Endodermal cell (in vitro differentiated cells): Measurements from ENCODE around the gene FBH1. TPM values are rescaled to one million over a fixed set of nuclear protein-coding genes. Genes with fewer than 3 reads are reported as not detected.

Experiments
- DNase-seq: peaks from one replicate; pipeline ENCODE4 v3.0.0-alpha.2; 2017
- H3K27ac ChIP-seq: 2 replicates; pipeline ENCODE4 v1.5.1; 2013; ENCODE audit warnings: mild to moderate bottlenecking, low read depth, low read length, moderate library complexity
- H3K27me3 ChIP-seq: 2 replicates; pipeline ENCODE4 v1.6.1; 2013; ENCODE audit warnings: mild to moderate bottlenecking, low read length, moderate library complexity; ENCODE audit not compliant: insufficient read depth, control insufficient read depth, poor library complexity, severe bottlenecking
- H3K36me3 ChIP-seq: 2 replicates; pipeline ENCODE4 v1.7.0; 2013; ENCODE audit warnings: mild to moderate bottlenecking, low read length, moderate library complexity; ENCODE audit not compliant: control insufficient read depth, insufficient read depth
- H3K4me1 ChIP-seq: one replicate; pipeline ENCODE4 v1.7.0; 2013; ENCODE audit warnings: low read length; ENCODE audit not compliant: control insufficient read depth, insufficient read depth
- H3K4me3 ChIP-seq: 2 replicates; pipeline ENCODE4 v1.5.1; 2013; ENCODE audit warnings: mild to moderate bottlenecking, low read length, moderate library complexity
- H3K9ac ChIP-seq: 2 replicates; pipeline ENCODE4 v1.6.1; 2013; ENCODE audit warnings: mild to moderate bottlenecking, low read length, moderate library complexity; ENCODE audit not compliant: poor library complexity, severe bottlenecking; ENCODE audit errors: extremely low read depth
- H3K9me3 ChIP-seq: 2 replicates; pipeline ENCODE4 v1.6.1; 2013; ENCODE audit warnings: mild to moderate bottlenecking, low read length, moderate library complexity; ENCODE audit not compliant: control insufficient read depth
- H3K27ac Mint-ChIP-seq: 2 replicates; pipeline ENCODE4 v1.8.0; 2020; ENCODE audit warnings: mixed read lengths
- H3K27me3 Mint-ChIP-seq: 2 replicates; pipeline ENCODE4 v1.8.0; 2021; ENCODE audit warnings: mild to moderate bottlenecking, mixed read lengths; ENCODE audit not compliant: insufficient read depth
- H3K36me3 Mint-ChIP-seq: 2 replicates; pipeline ENCODE4 v1.8.0; 2020; ENCODE audit warnings: low read depth, mixed read lengths
- H3K4me1 Mint-ChIP-seq: 2 replicates; pipeline ENCODE4 v1.8.0; 2020; ENCODE audit warnings: mixed read lengths
- H3K4me3 Mint-ChIP-seq: 2 replicates; pipeline ENCODE4 v1.8.0; 2020; ENCODE audit warnings: mild to moderate bottlenecking, moderate library complexity, mixed read lengths
- H3K9me3 Mint-ChIP-seq: 2 replicates; pipeline ENCODE4 v1.8.0; 2020; ENCODE audit warnings: mild to moderate bottlenecking, mixed read lengths
- WGBS, 2 experiments: methylation state at CpG; one replicate each; pipeline versions ENCODE4 v1.1.5 to v1.1.7; 2013; ENCODE audit warnings: missing lambda C conversion rate in 2 of 2, mixed read lengths in 1 of 2; ENCODE audit not compliant: insufficient coverage in 1 of 2, insufficient read length in 1 of 2; 5-methylcytosine and 5-hydroxymethylcytosine counted together
- total RNA-seq, 2 donors: library from RNA; stranded (reverse); fragmentation: NEBNext Ultra II Directional in 1 of 2; extraction: Animal tissue kit (Norgen Biotek cat#: 25700) in 1 of 2; gene quantifications; 2 replicates in 1 of 2; 3 replicates in 1 of 2; pipeline ENCODE4 v1.2.1, GENCODE V29; 2021
- TF ChIP-seq, protein P1 (sequence below): fragments of 200-600 bp; sonication (generic); conservative IDR thresholded peaks from 2 replicates; pipeline ENCODE4 v1.5.0; 2021; ENCODE audit warnings: antibody characterized with exemption, mild to moderate bottlenecking

FBH1 gene
- total RNA-seq, 2 donors from 2014 or later = 61.1 to 71.6 TPM

DNA sequence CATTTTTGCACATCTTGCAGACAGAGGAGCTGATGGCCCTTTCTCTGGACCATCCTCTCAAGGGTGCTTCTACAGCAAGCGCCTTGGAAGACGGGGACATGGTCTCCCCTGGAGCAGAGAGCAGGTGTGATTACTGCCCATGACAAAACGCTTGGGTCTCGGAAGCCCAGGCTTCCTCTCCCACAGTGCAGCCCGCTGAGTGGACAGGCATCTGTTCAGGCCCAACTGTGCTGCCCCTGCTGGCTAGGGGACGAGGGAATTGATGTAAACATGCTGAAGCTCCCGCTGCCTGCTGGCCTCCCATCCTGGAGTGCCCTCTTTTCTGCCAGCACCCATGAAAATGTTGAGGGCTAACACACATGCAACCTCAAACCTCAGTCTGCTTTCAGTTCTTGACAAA is 73.0 kb downstream of the FBH1 start:
- Mint-ChIP-seq H3K9me3 (no peaks in the 10 kb centered on the region), H3K27ac (no peak overlapping the region), H3K4me3 (no peak overlapping the region), H3K4me1 (no peaks in the 10 kb centered on the region), H3K36me3 (no peaks in the 10 kb centered on the region), H3K27me3 (no peaks in the 10 kb centered on the region)
- Histone ChIP-seq H3K4me3 (no peak overlapping the region), H3K4me1 (no peaks in the 10 kb centered on the region), H3K9me3 (no peaks in the 10 kb centered on the region), H3K36me3 (no peaks in the 10 kb centered on the region), H3K27ac (no peak overlapping the region), H3K27me3 (no peaks in the 10 kb centered on the region), H3K9ac (no peak overlapping the region)
- DNase-seq = peak; percentile 47
- 81 to 90% methylated on average over 5 to 7 of the region's 7 CpGs for WGBS, 2 experiments
- TF ChIP-seq, protein P1, sequence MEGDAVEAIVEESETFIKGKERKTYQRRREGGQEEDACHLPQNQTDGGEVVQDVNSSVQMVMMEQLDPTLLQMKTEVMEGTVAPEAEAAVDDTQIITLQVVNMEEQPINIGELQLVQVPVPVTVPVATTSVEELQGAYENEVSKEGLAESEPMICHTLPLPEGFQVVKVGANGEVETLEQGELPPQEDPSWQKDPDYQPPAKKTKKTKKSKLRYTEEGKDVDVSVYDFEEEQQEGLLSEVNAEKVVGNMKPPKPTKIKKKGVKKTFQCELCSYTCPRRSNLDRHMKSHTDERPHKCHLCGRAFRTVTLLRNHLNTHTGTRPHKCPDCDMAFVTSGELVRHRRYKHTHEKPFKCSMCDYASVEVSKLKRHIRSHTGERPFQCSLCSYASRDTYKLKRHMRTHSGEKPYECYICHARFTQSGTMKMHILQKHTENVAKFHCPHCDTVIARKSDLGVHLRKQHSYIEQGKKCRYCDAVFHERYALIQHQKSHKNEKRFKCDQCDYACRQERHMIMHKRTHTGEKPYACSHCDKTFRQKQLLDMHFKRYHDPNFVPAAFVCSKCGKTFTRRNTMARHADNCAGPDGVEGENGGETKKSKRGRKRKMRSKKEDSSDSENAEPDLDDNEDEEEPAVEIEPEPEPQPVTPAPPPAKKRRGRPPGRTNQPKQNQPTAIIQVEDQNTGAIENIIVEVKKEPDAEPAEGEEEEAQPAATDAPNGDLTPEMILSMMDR = peak; percentile 33

DNA sequence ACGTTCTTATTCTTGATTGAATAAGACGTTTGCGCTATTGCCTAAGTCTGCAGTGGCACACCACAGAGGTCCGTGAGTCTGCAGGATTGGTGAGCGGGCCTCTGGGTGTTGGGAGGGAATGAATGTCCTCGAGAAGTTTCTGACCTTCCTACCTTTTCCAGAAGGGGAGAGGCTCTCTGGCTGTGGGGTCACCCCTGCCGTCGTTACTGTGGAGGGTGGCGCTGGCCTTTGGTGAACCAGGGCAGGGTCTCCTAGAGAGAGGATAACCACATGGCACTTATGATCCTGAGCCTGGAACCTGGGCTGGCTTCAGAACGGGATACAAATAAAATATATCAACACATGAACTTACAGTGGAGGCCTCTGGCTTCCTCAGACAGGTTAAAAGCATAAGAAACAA is 73.5 kb downstream of the FBH1 start:
- Mint-ChIP-seq H3K4me1 (no peaks in the 10 kb centered on the region), H3K9me3 (no peaks in the 10 kb centered on the region), H3K27ac (no peak overlapping the region), H3K27me3 (no peaks in the 10 kb centered on the region), H3K4me3 (no peak overlapping the region), H3K36me3 (no peaks in the 10 kb centered on the region)
- Histone ChIP-seq H3K27ac (no peak overlapping the region), H3K9me3 (no peaks in the 10 kb centered on the region), H3K4me3 (no peak overlapping the region), H3K9ac (no peak overlapping the region), H3K4me1 (no peaks in the 10 kb centered on the region), H3K36me3 (no peaks in the 10 kb centered on the region), H3K27me3 (no peaks in the 10 kb centered on the region)
- TF ChIP-seq, protein P1 = no peak
- 88 to 92% methylated on average over 9 to 10 of the region's 10 CpGs for WGBS, 2 experiments
- peak; percentile 24 for DNase-seq

DNA sequence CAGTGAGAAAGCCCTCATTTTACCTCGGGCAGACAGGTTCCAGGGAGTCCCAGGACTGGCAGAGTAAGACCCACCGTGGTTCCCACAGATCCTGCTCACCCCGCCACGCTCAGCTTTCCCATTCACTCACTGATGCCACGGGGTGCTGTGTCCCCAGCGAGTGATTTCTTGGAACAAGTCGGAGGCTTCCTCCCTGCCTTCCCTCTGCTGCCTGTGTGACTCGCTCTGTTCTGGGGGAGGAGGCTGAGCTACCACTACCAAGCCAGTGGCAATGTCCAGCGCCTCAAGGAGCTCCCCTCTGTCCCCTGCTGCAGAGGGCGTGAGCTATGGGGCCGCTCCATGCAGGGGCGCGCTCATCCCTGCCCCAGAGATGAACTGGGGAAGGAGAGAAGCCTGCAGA is 74.7 kb downstream of the FBH1 start:
- 91 to 92% methylated on average over 12 to 13 of the region's 13 CpGs for WGBS, 2 experiments
- TF ChIP-seq, protein P1 = no peak
- Histone ChIP-seq H3K36me3 (no peaks in the 10 kb centered on the region), H3K4me1 (no peaks in the 10 kb centered on the region), H3K27me3 (no peaks in the 10 kb centered on the region), H3K9ac (no peak overlapping the region), H3K9me3 (no peaks in the 10 kb centered on the region), H3K27ac (no peak overlapping the region), H3K4me3 (no peak overlapping the region)
- Mint-ChIP-seq H3K4me1 (no peaks in the 10 kb centered on the region), H3K36me3 (no peaks in the 10 kb centered on the region), H3K9me3 (no peaks in the 10 kb centered on the region), H3K27me3 (no peaks in the 10 kb centered on the region), H3K4me3 (no peak overlapping the region), H3K27ac (no peak overlapping the region)
- DNase-seq = peak; percentile 36
